PC-3 (cell line): ENCODE results near the gene FOXN3.

Experiments used
- EZH2phosphoT487 ChIP-seq: fragments of 300-600 bp; sonication (generic); IDR thresholded peaks from 2 replicates; pipeline ENCODE4 v1.6.1; 2018; ENCODE audit warnings: mild to moderate bottlenecking, antibody characterized with exemption, low read length, borderline replicate concordance
- TF ChIP-seq, protein P1 (sequence below): fragments of 300-600 bp; sonication (generic); conservative IDR thresholded peaks from 2 replicates; pipeline ENCODE4 v1.5.1; 2017; ENCODE audit warnings: antibody characterized with exemption, low read depth, mild to moderate bottlenecking, low read length

DNA sequence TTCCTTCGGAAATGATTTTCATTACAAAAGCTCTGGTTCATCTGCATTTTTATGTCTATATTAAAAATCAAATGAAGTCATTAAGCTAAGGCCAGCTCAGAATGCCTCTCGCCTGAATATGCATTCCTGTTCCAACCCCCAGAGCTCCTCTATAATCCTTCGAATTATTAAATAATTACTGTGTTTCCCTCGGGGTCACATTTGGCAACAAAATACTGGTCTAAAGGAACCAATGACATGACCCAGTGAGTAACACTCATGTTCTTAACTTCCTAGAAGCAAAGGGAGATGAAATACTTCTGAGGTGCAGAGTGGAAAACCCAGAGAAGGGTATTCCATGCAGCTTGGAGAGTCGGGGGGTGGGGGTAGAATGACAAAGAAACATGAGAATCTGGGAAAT lies 68.3 kb downstream of the FOXN3 start:
- TF ChIP-seq, protein P1, sequence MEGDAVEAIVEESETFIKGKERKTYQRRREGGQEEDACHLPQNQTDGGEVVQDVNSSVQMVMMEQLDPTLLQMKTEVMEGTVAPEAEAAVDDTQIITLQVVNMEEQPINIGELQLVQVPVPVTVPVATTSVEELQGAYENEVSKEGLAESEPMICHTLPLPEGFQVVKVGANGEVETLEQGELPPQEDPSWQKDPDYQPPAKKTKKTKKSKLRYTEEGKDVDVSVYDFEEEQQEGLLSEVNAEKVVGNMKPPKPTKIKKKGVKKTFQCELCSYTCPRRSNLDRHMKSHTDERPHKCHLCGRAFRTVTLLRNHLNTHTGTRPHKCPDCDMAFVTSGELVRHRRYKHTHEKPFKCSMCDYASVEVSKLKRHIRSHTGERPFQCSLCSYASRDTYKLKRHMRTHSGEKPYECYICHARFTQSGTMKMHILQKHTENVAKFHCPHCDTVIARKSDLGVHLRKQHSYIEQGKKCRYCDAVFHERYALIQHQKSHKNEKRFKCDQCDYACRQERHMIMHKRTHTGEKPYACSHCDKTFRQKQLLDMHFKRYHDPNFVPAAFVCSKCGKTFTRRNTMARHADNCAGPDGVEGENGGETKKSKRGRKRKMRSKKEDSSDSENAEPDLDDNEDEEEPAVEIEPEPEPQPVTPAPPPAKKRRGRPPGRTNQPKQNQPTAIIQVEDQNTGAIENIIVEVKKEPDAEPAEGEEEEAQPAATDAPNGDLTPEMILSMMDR: no peak
- no peak for TF ChIP-seq EZH2phosphoT487
